ENCODE data around the gene VTA1.
"Not testable (repeated sequence)": the region's sequence is repeated elsewhere in the genome, so short reads cannot be mapped to it uniquely, and the experiment has no call there.

DNA sequence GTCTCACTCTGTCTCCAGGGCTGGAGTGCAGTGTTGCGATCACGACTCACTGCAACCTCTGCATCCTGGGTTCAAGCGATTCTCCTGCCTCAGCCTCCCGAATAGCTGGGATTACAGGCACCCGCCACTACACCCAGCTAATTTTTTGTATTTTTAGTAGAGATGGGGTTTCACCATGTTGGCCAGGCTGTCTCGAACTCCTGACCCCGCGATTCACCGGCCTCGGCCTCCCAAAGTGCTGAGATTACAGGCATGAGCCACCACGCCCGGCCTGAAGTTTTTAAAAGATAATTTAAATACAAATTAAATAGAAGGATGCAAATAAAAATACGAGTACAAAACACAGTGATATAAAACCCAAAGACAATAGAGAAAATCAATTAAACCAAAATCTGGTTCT, 5.5 kb upstream of the VTA1 start:
- TF ChIP-seq NRF1 (IDR thresholded peaks at IDR 0.05; ENCODE audit: low read depth, low read length); MEF2A (IDR thresholded peaks at IDR 0.05; ENCODE audit: borderline replicate concordance, low read depth); EP300 (IDR thresholded peaks at IDR 0.05; ENCODE audit: borderline replicate concordance in 1 of 2, low read depth in 1 of 2, low read length in 1 of 2); EZH2phosphoT487 (IDR thresholded peaks at IDR 0.05; ENCODE audit: borderline replicate concordance, low read depth); SMC3 (IDR thresholded peaks at IDR 0.05; ENCODE audit: low read depth, low read length); TAF1 (IDR thresholded peaks at IDR 0.05; ENCODE audit: borderline replicate concordance, low read depth, low read length): not testable (repeated sequence)
- TF ChIP-seq, protein P1, sequence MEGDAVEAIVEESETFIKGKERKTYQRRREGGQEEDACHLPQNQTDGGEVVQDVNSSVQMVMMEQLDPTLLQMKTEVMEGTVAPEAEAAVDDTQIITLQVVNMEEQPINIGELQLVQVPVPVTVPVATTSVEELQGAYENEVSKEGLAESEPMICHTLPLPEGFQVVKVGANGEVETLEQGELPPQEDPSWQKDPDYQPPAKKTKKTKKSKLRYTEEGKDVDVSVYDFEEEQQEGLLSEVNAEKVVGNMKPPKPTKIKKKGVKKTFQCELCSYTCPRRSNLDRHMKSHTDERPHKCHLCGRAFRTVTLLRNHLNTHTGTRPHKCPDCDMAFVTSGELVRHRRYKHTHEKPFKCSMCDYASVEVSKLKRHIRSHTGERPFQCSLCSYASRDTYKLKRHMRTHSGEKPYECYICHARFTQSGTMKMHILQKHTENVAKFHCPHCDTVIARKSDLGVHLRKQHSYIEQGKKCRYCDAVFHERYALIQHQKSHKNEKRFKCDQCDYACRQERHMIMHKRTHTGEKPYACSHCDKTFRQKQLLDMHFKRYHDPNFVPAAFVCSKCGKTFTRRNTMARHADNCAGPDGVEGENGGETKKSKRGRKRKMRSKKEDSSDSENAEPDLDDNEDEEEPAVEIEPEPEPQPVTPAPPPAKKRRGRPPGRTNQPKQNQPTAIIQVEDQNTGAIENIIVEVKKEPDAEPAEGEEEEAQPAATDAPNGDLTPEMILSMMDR (IDR thresholded peaks at IDR 0.05): not testable (repeated sequence)
- TF ChIP-seq, protein P2, sequence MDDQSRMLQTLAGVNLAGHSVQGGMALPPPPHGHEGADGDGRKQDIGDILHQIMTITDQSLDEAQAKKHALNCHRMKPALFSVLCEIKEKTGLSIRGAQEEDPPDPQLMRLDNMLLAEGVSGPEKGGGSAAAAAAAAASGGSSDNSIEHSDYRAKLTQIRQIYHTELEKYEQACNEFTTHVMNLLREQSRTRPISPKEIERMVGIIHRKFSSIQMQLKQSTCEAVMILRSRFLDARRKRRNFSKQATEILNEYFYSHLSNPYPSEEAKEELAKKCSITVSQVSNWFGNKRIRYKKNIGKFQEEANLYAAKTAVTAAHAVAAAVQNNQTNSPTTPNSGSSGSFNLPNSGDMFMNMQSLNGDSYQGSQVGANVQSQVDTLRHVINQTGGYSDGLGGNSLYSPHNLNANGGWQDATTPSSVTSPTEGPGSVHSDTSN (IDR thresholded peaks at IDR 0.05): not testable (repeated sequence)
- TF ChIP-seq, protein P3, sequence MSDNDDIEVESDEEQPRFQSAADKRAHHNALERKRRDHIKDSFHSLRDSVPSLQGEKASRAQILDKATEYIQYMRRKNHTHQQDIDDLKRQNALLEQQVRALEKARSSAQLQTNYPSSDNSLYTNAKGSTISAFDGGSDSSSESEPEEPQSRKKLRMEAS (IDR thresholded peaks at IDR 0.05; ENCODE audit: low read depth): not testable (repeated sequence)
- TF ChIP-seq, protein P4, sequence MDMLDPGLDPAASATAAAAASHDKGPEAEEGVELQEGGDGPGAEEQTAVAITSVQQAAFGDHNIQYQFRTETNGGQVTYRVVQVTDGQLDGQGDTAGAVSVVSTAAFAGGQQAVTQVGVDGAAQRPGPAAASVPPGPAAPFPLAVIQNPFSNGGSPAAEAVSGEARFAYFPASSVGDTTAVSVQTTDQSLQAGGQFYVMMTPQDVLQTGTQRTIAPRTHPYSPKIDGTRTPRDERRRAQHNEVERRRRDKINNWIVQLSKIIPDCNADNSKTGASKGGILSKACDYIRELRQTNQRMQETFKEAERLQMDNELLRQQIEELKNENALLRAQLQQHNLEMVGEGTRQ (IDR thresholded peaks at IDR 0.05; ENCODE audit: borderline replicate concordance, low read depth, low read length): not testable (repeated sequence)
